HepG2 (cell line): Measurements from ENCODE around the gene TMPRSS7. TPM values are rescaled to one million over a fixed set of nuclear protein-coding genes. Genes with fewer than 3 reads are reported as not detected.

Experiments used
- GPBP1L1 ChIP-seq: sonication (generic); formaldehyde crosslinking; IDR thresholded peaks from 2 replicates; pipeline ENCODE4 v1.5.0; 2020; ENCODE audit warnings: mild to moderate bottlenecking, missing genetic modification reagents
- HHEX ChIP-seq: IDR thresholded peaks from 2 replicates; pipeline ENCODE4 v1.6.1; 2016; ENCODE audit warnings: control low read depth
- HOXA5 ChIP-seq: sonication (generic); formaldehyde crosslinking; IDR thresholded peaks from 2 replicates; pipeline ENCODE4 v1.4.0; 2020; ENCODE audit warnings: missing genetic modification reagents
- PBX3 ChIP-seq: sonication (generic); formaldehyde crosslinking; IDR thresholded peaks from 2 replicates; pipeline ENCODE4 v1.8.1; 2023; ENCODE audit warnings: missing genetic modification reagents, inconsistent platforms, borderline replicate concordance
- POGZ ChIP-seq: sonication (generic); formaldehyde crosslinking; IDR thresholded peaks from 2 replicates; pipeline ENCODE4 v1.4.0; 2020; ENCODE audit warnings: mild to moderate bottlenecking, missing genetic modification reagents
- RAD21 ChIP-seq: fragments of 450-650 bp; formaldehyde crosslinking; IDR thresholded peaks from 2 replicates; pipeline ENCODE4 v1.5.0; 2020; ENCODE audit warnings: mild to moderate bottlenecking
- SNAPC4 ChIP-seq: sonication (generic); formaldehyde crosslinking; IDR thresholded peaks from 2 replicates; pipeline ENCODE4 v1.4.0; 2020; ENCODE audit warnings: mild to moderate bottlenecking, missing genetic modification reagents
- TFAP4 ChIP-seq: sonication (generic); IDR thresholded peaks from 2 replicates; pipeline ENCODE4 v1.6.1; 2016; ENCODE audit warnings: low read depth, borderline replicate concordance
- ZBTB34 ChIP-seq: sonication (generic); formaldehyde crosslinking; IDR thresholded peaks from 2 replicates; pipeline ENCODE4 v1.8.0; 2022; ENCODE audit warnings: mild to moderate bottlenecking, missing genetic modification reagents
- ZNF468 ChIP-seq: sonication (generic); formaldehyde crosslinking; IDR thresholded peaks from 2 replicates; pipeline ENCODE4 v1.8.0; 2022; ENCODE audit warnings: mild to moderate bottlenecking, moderate library complexity, missing genetic modification reagents
- ZNF550 ChIP-seq: sonication (generic); formaldehyde crosslinking; IDR thresholded peaks from 2 replicates; pipeline ENCODE4 v1.4.0; 2020; ENCODE audit warnings: mild to moderate bottlenecking, missing genetic modification reagents, borderline replicate concordance
- ZNF660 ChIP-seq: sonication (generic); formaldehyde crosslinking; IDR thresholded peaks from 2 replicates; pipeline ENCODE4 v1.5.1; 2020; ENCODE audit warnings: mild to moderate bottlenecking, low read depth, missing genetic modification reagents, borderline replicate concordance
- ZNF703 ChIP-seq: sonication (generic); formaldehyde crosslinking; IDR thresholded peaks from 2 replicates; pipeline ENCODE4 v1.5.1; 2020; ENCODE audit warnings: missing genetic modification reagents, mild to moderate bottlenecking, moderate library complexity, borderline replicate concordance
- ZNF800 ChIP-seq: sonication (generic); formaldehyde crosslinking; IDR thresholded peaks from 2 replicates; pipeline ENCODE4 v1.4.0; 2020; ENCODE audit warnings: missing genetic modification reagents
- polyA plus RNA-seq, 8 experiments: library from polyadenylated mRNA; depleted of rRNA in 3 of 8; stranded (reverse) in 7 of 8; unstranded in 1 of 8; fragments of >200 nt; fragmentation: Illumina TruSeq in 4 of 8; extraction: Trizol in 4 of 8; gene quantifications; 2 replicates each; pipeline versions ENCODE4 v1.2.1 to v1.2.3, GENCODE V29; 2011 to 2016; ENCODE audit warnings: low read depth in 4 of 8, missing spikeins in 1 of 8, mixed read lengths in 1 of 8; ENCODE audit not compliant: insufficient read depth in 1 of 8
- total RNA-seq, 5 experiments: library from RNA; depleted of rRNA; stranded (reverse); fragments of >200 nt; fragmentation: Illumina TruSeq; extraction: Trizol; gene quantifications; 2 replicates each; pipeline ENCODE4 v1.2.3, GENCODE V29; 2016; ENCODE audit warnings: low read depth in 1 of 5
- TF ChIP-seq, protein P1 (sequence below): sonication (generic); formaldehyde crosslinking; IDR thresholded peaks from 2 replicates; pipeline ENCODE4 v1.5.0; 2020; ENCODE audit warnings: missing genetic modification reagents

Gene TMPRSS7
- total and polyA plus RNA-seq, 2 of the 13 experiments (the other 11 are each of a cell fraction or from before 2014, with no cell fraction given) = not detected

DNA sequence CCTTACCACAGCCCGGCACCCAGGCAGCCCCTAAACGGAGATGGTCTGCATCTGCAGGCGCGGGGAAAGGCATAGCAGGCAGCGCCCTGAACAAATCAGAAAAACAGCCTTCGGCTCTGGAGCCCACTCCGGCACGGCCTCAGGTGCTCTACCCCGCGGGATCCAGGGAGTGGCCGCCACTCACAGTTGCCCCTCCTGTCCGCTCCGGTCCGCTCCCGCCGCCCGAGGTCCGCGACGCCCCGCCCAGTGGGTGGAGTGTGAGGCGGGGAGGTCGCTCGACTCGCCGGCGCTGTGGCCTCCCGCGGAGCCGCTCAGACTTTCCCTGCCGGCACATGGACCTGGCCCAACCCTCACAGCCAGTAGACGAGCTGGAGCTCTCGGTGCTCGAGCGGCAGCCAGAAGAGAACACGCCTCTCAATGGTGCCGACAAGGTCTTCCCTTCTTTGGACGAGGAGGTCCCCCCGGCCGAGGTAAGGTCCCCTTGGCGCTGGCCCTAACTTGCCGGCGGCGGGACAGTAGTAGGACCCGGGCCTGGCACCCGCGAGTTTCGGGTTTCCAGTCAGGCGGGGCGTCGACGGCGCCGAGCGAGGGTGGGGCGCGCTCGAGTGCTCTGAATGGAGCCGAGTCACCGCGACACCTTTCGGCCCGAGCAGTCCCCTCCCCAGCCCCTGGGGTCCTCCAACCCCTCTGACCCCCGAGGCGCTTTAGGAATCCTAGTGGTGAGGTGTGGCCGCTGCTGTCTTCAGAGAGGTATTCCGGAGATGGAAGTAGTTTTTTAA, 51.7 kb downstream of the TMPRSS7 start, which contains the start of gene C3orf52 (continued):
- no peak for TF ChIP-seq PBX3 (CRISPR knock-in tag)
- no peak for TF ChIP-seq HHEX
- TF ChIP-seq ZBTB34 (CRISPR knock-in tag) = peak; percentile 61; the same call in 1 of the 2 replicates
- no peak for TF ChIP-seq ZNF800 (CRISPR knock-in tag)
- peak; percentile 62; the same call in 1 of the 2 replicates for TF ChIP-seq HOXA5 (CRISPR knock-in tag)
- no peak for TF ChIP-seq ZNF468 (CRISPR knock-in tag)
- no peak for TF ChIP-seq ZNF703 (CRISPR knock-in tag)
- TF ChIP-seq, protein P1, sequence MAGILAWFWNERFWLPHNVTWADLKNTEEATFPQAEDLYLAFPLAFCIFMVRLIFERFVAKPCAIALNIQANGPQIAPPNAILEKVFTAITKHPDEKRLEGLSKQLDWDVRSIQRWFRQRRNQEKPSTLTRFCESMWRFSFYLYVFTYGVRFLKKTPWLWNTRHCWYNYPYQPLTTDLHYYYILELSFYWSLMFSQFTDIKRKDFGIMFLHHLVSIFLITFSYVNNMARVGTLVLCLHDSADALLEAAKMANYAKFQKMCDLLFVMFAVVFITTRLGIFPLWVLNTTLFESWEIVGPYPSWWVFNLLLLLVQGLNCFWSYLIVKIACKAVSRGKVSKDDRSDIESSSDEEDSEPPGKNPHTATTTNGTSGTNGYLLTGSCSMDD (CRISPR knock-in tag) = no peak
- no peak; the same call in 1 of the 2 replicates for TF ChIP-seq POGZ (CRISPR knock-in tag)
- TF ChIP-seq ZNF550 (CRISPR knock-in tag) = no peak; the same call in 1 of the 2 replicates
- no peak for TF ChIP-seq SNAPC4 (CRISPR knock-in tag)
- TF ChIP-seq ZNF660 = no peak
- no peak for TF ChIP-seq RAD21
- TF ChIP-seq GPBP1L1 (CRISPR knock-in tag) = no peak
- no peak for TF ChIP-seq TFAP4
